T-helper 1 cell (primary cell): ENCODE measurements around the gene SLC35F3.
A peak's percentile ranks its signal among the peaks of the same experiment; 100 is the strongest.

Experiments
- DNase-seq, 5 donors: peaks; one replicate each; pipeline ENCODE4 v3.0.0-alpha.2; 2012 to 2020

The SLC35F3 gene

DNA sequence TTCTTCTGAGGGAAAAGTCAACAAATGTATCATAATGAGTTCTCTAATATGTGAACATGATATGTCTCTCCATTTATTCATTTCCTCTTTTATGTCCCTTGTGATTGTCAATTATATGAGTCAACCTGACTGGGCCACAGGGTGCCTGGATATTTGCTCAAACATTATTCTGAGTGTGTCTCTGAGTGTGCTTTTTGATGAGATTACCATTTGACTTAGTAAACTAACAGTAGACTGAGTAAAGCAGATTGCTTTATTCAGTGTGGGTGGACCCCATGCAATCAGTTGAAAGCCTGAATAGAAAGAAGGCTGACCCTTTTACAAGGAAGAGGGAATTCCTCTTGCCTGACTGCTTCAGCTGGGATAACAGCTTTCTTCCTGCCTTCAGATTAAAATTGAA lies 142.6 kb downstream of the SLC35F3 start:
- DNase-seq, result no peak

DNA sequence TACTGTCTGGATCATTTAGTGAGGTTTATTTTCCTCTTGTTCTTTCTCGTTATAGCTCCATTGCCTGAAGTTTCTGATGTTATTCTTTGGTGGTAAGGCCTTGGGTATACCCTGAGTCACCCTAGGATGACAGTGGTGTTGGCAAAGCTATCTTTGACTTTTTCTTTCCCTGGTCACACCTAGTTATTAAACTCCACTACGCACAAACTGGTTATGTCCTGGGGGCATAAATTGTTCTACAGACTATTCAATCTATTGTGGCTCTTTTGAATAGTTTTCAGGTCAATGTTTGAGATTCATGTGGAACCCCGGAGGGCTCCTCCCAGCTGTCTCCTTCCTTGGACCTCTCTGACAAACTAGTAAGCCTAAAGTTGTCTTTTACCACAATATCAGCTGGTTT lies 157.7 kb downstream of the SLC35F3 start:
- no peak for DNase-seq

- peak; percentile 26 to 51 (median 40) for DNase-seq
Observed at GRCh38 chr1:234065794-234066447, 161.4 kb downstream of the SLC35F3 start.

GRCh38 chr1:234067581-234068337 lies 163.3 kb downstream of the SLC35F3 start:
- no peak for DNase-seq

GRCh38 chr1:234069760-234070159 lies 165.3 kb downstream of the SLC35F3 start:
- no peak for DNase-seq

DNA sequence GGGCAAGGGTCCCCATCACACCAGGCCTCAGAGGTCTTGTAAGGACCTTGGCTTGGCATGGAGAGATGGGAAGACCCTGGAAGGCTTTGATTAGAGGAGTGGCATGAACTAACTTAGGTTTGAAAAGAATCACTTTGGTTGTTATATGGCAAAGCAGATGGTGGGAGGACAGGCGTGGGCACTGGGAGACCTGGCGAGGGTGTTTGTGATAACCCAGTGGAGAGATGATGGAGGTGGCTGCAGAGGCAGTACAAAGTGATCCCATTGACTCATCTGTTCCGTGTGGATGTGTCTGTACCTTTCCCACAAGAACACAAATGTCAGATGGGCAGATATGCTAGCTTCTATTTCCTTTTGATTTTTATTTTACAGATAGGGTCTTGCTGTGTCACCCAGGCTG lies 168.3 kb downstream of the SLC35F3 start:
- no peak for DNase-seq

- no peak for DNase-seq
Observed at GRCh38 chr1:234078143-234078542, 173.7 kb downstream of the SLC35F3 start.

- no peak for DNase-seq
Observed at GRCh38 chr1:234079896-234080295, 175.4 kb downstream of the SLC35F3 start.

- DNase-seq, result no peak
Observed at GRCh38 chr1:234083460-234083859, 179.0 kb downstream of the SLC35F3 start.

DNA sequence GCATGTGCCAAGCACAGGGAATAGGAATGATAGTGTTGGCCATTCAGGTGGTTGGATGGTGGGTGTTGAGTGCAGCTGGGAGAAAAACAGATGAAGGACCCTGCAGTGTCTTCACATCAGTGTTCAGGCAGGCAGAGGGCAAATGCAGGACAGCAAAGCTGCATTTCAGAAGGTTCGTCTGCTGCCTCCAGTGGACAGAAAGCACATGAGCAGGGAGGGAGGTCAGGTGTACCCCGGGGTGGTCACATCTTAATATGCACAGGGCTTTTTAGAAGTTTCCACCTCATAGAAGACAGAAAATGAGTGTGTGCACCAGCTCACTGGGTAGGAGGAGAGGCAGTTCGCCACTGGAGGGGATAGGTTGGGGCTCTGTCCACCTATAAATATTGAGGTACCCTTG lies 184.9 kb downstream of the SLC35F3 start:
- DNase-seq, result no peak

- DNase-seq, result no peak
Observed at GRCh38 chr1:234090212-234091064, 186.0 kb downstream of the SLC35F3 start.

DNA sequence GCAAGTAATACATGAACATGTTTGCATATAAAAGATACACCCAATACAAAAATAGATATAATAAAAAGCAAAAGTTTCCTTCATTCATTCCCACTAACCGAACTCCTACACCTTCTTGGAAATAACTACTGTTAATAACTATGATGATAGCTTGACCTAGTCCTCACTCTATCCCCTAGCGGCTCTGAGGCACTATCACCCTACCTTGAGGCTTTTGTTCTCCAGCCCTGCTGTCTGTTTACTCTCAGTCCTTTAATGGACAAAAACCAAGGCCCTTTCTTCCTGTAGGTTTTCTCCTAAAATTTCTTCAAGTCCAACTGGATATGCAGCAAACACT lies 186.6 kb downstream of the SLC35F3 start:
- DNase-seq, result no peak

DNA sequence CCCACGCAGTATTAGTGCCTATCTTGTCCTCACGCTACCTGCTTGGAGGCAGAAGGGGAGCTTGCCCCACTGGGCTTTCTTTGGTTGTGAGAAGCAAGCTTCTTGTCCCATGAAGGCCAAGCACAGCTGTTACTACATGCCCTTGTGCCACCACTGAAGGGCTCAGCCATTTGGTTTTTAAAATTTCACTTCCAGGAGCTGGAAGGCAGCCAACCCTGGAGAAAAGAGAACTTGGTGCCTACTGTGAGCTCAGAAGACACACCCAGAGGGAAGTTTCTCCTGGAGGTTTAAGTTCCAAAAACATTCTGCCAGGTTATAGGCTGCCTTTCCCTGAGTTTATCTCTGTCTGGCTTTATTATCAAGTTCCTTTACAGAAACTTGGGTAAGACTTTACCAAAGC lies 187.4 kb downstream of the SLC35F3 start:
- no peak for DNase-seq

DNA sequence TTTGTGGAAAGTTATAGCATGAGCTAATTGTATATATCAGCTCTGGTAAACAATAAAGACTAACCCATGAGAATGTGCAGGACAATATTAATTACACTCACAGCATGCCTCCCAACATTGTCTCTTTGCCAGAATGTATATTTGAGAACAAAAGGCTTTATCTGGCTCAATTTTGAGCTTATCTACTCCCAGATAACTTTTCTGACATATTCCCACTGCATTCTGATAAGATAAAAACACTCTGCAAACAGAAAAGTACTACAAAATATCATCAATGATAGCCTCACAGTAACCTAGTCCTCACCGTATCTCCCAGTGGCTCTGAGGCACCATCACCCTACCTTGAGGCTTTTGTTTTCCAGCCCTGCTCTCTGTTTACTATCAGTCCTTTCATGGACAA lies 188.6 kb downstream of the SLC35F3 start:
- no peak for DNase-seq

GRCh38 chr1:234093741-234094140 lies 189.3 kb downstream of the SLC35F3 start:
- DNase-seq, result no peak

- DNase-seq, result no peak
Observed at GRCh38 chr1:234094172-234094571, 189.7 kb downstream of the SLC35F3 start.

GRCh38 chr1:234096161-234096770 lies 191.8 kb downstream of the SLC35F3 start:
- no peak for DNase-seq

DNA sequence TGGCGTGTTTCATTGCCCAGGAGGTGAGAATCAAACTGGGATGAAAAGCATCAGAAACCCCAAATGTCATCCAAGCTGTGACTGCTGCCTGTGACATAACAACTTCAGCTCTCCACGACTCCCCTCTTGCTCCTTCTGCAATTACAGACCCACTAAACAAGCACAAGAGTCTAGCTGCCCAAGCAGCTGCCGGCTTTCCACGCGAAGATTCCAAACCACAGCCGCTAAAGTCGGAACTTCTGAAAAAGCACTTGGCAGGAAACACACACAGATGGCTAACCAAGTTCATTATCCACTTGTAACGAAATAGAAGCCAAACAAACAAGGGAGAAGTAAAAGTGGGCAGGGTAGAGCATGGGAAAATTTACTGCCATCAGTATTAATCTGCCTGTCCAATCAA lies 198.1 kb downstream of the SLC35F3 start:
- no peak for DNase-seq

- DNase-seq, result no peak
Observed at GRCh38 chr1:234103198-234103597, 198.7 kb downstream of the SLC35F3 start.

GRCh38 chr1:234106032-234106431 lies 201.6 kb downstream of the SLC35F3 start:
- DNase-seq, result no peak

DNA sequence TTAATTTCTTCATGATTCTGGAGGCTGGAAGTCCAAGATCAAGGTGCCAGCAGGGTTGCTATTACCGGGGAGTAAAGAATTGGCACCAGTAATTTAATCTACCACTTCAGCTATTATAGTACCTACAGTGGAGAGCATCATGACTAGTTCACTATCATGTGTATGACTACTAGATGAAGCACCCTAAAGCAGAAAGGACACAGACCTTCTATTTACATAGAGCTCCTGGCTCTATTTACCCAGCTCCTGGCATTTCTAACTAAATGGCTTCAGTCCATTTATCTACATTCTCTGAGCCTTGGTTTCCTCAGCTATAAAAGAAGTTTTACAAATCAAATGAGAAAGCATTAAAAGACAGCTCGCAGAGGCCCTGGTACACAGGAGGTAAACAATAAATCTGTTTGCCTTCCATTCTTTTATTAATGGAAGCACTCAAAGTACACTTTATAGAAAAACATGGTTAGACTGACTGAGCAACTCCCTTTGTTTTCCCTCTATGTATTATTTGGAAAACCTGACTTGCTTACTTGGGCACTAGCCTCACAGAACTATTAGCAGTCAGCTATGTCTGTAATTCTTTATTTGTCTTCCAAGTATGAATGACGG lies 203.0 kb downstream of the SLC35F3 start:
- no peak for DNase-seq

DNA sequence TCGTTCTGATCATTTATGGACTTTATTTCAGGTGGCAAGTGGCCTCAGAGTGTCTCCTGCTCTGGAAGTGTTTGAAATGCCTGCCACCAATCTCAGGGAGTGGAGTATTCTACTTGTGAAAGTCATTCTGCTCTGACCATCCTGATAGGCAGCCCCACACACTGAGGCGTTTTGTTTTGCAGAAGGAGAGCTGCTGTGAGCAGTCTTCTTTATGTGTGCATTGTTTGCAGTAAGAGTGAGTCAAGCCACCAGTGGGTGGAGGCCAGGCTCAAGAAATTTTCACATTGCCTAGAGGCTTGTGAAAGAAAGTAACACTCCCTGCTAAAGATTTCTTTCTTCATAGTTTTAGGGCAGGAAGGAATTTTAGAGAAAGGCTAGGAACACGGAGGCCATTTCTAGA lies 204.4 kb downstream of the SLC35F3 start:
- DNase-seq, result no peak

DNA sequence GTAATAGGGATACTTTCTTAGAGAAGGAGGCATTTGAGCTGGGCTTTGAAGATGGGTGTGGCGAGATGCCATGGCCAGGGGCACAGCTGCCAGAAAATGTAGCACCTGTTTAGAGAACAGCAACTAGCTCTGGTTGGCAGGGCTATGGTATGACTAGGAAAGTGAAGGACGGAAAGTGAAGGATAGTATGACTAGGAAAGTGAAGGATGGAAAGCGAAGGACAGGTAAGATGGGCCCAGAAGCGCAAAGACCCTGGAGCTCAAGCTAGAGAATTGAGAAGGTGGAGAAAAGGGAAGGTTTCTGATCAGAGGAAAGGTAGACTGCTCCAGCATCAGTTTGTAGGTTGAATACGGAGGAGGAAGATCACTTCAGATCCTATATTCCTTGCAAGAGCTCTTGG lies 205.4 kb downstream of the SLC35F3 start:
- no peak for DNase-seq
